ENCODE measurements around the gene PDXP.

Gene PDXP

DNA sequence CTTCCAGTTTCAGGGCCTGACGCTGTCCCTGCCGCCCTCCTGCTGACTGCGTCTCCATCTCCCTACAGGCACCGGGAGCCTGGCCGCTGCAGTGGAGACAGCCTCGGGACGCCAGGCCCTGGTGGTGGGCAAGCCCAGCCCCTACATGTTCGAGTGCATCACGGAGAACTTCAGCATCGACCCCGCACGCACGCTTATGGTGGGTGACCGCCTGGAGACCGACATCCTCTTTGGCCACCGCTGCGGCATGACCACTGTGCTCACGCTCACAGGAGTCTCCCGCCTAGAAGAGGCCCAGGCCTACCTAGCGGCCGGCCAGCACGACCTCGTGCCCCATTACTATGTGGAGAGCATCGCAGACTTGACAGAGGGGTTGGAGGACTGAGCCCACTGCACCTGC is 7.0 kb downstream of the PDXP start:
- no peak for DNase-seq (ENCODE audit: low read depth)
- TF ChIP-seq CTCF (IDR thresholded peaks at IDR 0.05; ENCODE audit: insufficient read depth, low read depth, low read length, missing control alignments) = no peak
- H3K4me3 ChIP-seq (ENCODE audit: low read depth, low read length) = no peak overlapping the region

DNA sequence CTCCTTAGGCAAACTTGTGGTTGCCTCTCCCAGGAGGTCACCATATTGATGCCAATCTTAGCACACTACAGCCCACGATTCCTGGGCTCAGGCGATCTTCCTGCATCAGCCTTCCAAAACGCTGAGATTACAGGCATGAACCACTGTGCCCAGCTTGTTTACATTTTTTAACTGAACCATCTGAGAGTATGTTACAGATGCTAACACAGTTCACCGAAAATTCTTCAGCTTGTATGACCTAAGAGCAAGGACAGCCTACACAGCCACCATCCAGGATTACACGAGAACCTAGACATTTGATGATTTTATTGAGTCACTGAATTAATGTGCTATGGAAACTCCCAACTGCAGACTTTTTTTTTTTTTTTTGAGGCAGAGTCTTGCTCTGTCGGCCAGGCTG is 11.1 kb downstream of the PDXP start:
- no peak for TF ChIP-seq CTCF (IDR thresholded peaks at IDR 0.05; ENCODE audit: insufficient read depth, low read depth, low read length, missing control alignments)
- no peak overlapping the region for H3K4me3 ChIP-seq (ENCODE audit: low read depth, low read length)
- DNase-seq (ENCODE audit: low read depth) = no peak

- no peak for TF ChIP-seq CTCF (IDR thresholded peaks at IDR 0.05; ENCODE audit: insufficient read depth, low read depth, low read length, missing control alignments)
- no peak overlapping the region for H3K4me3 ChIP-seq (ENCODE audit: low read depth, low read length)
- no peak for DNase-seq (ENCODE audit: low read depth)
Measured at GRCh38 chr22:37672206-37672919, 13.8 kb downstream of the PDXP start.

DNA sequence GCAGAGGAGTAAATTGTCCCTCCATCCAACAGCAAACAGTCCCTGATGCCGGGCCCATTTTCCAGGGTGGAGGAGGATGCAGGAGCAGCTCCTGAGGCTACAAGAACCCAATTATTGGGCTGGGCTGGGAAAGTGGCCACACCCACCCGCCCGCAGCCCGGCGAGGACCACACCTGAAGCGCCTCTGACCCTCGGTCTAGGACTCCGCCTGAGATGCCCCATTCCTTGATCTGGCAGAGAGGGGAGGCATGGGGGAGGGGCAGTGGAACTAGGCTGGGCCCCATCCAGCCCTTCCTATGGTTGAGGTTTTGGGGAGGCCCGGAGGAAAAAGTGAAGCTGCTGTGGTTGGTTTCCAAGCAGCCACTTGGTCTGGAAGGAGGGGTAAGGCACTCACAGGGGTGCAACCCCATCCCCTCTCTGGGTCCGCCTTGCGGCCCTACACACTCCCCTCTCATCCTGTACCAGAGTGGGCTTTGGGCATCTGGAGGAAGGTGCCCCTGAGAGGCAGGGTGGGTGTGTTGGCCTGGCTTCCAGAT is 14.5 kb downstream of the PDXP start:
- no peak for DNase-seq (ENCODE audit: low read depth)
- no peak overlapping the region for H3K4me3 ChIP-seq (ENCODE audit: low read depth, low read length)
- no peak for TF ChIP-seq CTCF (IDR thresholded peaks at IDR 0.05; ENCODE audit: insufficient read depth, low read depth, low read length, missing control alignments)

DNA sequence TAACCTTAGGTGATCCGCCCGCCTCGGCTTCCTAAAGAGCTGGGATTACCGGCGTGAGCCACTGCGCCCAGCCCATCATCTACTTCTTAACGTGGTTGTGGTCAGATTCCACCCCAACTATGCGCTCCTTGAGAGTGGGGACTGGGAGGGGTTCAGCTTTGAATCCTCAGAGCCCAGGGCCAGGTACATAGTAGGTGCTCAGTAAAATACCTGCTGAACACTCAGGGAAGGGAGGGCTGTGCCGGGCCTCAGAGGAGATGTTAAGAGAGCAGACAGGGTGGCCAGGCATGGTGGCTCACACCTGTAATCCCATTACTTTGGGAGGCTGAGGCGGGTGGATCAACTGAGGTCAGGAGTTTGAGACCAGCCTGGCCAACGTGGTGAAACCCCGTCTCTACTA is 15.7 kb downstream of the PDXP start:
- DNase-seq (ENCODE audit: low read depth) = no peak
- peak overlapping the region; percentile 25 for H3K4me3 ChIP-seq (ENCODE audit: low read depth, low read length)
- no peak for TF ChIP-seq CTCF (IDR thresholded peaks at IDR 0.05; ENCODE audit: insufficient read depth, low read depth, low read length, missing control alignments)

DNA sequence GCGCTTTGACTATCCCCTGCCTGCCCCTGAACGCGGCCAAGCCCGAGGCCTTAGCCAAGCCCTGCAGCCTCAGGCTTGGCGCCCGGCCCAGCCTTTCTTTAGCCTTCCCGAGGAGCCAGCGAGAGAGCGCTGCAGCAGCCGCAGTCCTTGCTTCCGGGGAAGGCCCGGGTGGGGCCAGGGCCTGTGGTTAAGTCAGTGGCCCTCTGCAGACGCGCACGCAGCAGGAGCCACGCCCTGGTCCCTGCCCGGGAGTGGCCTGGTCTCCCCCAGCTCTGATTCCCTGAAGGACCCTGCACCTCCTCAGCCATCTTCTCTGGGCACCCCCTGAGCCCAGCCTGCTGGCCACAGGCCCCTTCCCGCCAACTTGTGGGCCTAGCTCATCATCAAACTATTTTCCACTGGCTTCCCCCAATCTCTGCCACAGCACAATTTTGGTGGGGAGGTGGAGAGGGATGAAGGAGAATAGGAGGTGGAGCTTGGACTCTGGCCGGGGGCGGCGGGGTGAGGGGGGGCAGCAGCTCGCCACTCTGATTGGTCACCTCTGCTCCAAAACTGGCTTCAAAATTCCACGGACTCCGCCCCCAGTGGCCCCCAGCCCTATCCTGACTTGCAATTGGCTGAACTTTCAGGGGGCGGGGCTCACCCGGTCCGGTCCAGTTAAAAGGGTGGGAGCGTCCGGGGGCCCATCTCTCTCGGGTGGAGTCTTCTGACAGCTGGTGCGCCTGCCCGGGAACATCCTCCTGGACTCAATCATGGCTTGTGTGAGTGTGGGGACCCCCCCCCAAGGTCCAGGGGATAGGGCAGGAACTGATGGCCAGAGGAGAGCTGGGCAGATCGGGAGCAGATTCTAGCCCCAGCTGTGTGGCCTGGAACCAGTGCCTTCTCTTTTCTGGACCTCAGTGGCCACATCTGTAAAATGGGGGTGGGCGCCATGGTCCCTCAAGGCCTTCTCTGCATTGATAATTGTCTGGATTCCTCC is 16.7 kb downstream of the PDXP start, which contains the start of gene LGALS1:
LGALS1 (plus strand) TSS at position 686 of the 979 bp plus-strand sequence; CDS start at position 753, 67 bp downstream.
- DNase-seq (ENCODE audit: low read depth) = peak; percentile 93
- H3K4me3 ChIP-seq (ENCODE audit: low read depth, low read length) = peak within 1 kb of the TSS; percentile 71
- no peak for TF ChIP-seq CTCF (IDR thresholded peaks at IDR 0.05; ENCODE audit: insufficient read depth, low read depth, low read length, missing control alignments)

Measured in GM12865 (cell line).